ENCODE data around the gene FBXW9. TPM values are rescaled to one million over a fixed set of nuclear protein-coding genes. Genes with fewer than 3 reads are reported as not detected.
A peak's percentile ranks its signal among the peaks of the same experiment; 100 is the strongest.
"Not testable (repeated sequence)": the region's sequence is repeated elsewhere in the genome, so short reads cannot be mapped to it uniquely, and the experiment has no call there.

FBXW9 gene
- total and polyA plus RNA-seq, 7 experiments from 2014 or later = 2.5 to 8.6 (median 4.6) TPM

GRCh38 chr19:12681074-12681987, 15.1 kb downstream of the FBXW9 start, which contains the start of gene DHPS:
TSS of gene DHPS (minus strand) at chr19:12681880. CDS start at chr19:12681766, 114 bp downstream.
- Mint-ChIP-seq H3K36me3 (peaks cover 0 to 26% (median 18%) of the 10 kb centered on the region in 5 donors), H3K4me3 (peak within 1 kb of the TSS; percentile 92 to 99 (median 96)), H3K27ac (peak within 1 kb of the TSS; percentile 86 to 98 (median 94)), H3K9me3 (peaks cover 0 to 9% (median 0%) of the 10 kb centered on the region in 11 donors), H3K27me3 (no peaks in the 10 kb centered on the region), H3K4me1 (peaks cover 17 to 34% (median 26%) of the 10 kb centered on the region in 7 donors)
- ChIA-PET CTCF (interaction anchor here (0.7 to 0.9 kb wide), 3 partner anchors 9 to 41 kb away, joined by 3 read pairs; no protein-coding TSS in a partner anchor), POLR2A (interaction anchor here (0.6 to 3.3 kb wide), 23 partner anchors 9 to 1746 kb away, joined by 3 to 19 read pairs (median 4); partner anchors contain the start of genes FBXW9, GCDH, GET3 and MAN2B1)
- peak within 1 kb of the TSS; percentile 100 for H3K4me3 ChIP-seq (ENCODE audit: low read length)
- H3K27me3 ChIP-seq (ENCODE audit: control insufficient read depth in 2 of 2, insufficient read depth in 2 of 2, low read length in 2 of 2) = no peaks in the 10 kb centered on the region
- ATAC-seq (peak; percentile 85), DNase-seq (peak; percentile 58 to 95 (median 93))
- intact Hi-C loops (cut with micrococcal nuclease) = loop anchor here (1.0 to 10.0 kb wide), 11 partner anchors 12 to 1157 kb away; partner anchors contain the start of genes FBXW9 (in 2 of the 2), ZNF490 (in 2 of the 2), ZNF791 (in 2 of the 2) and ECSIT (in 1 of the 2)
- H3K36me3 ChIP-seq (ENCODE audit: control insufficient read depth in 2 of 3, insufficient read depth in 3 of 3, low read length in 3 of 3) = peaks cover 12 to 42% (median 19%) of the 10 kb centered on the region in 3 experiments
- peak within 1 kb of the TSS; percentile 95 for H3K27ac ChIP-seq (ENCODE audit: low read depth, low read length)
- H3K4me1 ChIP-seq (ENCODE audit: control insufficient read depth in 2 of 2, insufficient read depth in 2 of 2, low read length in 2 of 2) = peaks cover 6 to 19% of the 10 kb centered on the region in 2 donors
- no peaks in the 10 kb centered on the region for H3K9me3 ChIP-seq (ENCODE audit: control insufficient read depth in 2 of 3, low read length in 3 of 3)

- peaks cover 21 to 37% (median 28%) of the 10 kb centered on the region in 7 donors for H3K4me1 Mint-ChIP-seq
- peaks cover 0 to 9% (median 0%) of the 10 kb centered on the region in 11 donors for H3K9me3 Mint-ChIP-seq
- Histone ChIP-seq H3K4me3 (ENCODE audit: low read length) (no peak overlapping the region), H3K27me3 (ENCODE audit: control insufficient read depth in 2 of 2, insufficient read depth in 2 of 2, low read length in 2 of 2) (no peaks in the 10 kb centered on the region), H3K27ac (ENCODE audit: low read depth, low read length) (no peak overlapping the region), H3K4me1 (ENCODE audit: control insufficient read depth in 2 of 2, insufficient read depth in 2 of 2, low read length in 2 of 2) (peaks cover 6 to 22% of the 10 kb centered on the region in 2 donors), H3K36me3 (ENCODE audit: control insufficient read depth in 2 of 3, insufficient read depth in 3 of 3, low read length in 3 of 3) (peaks cover 18 to 55% (median 19%) of the 10 kb centered on the region in 3 experiments), H3K9me3 (ENCODE audit: control insufficient read depth in 2 of 3, low read length in 3 of 3) (no peaks in the 10 kb centered on the region)
- no peak for ATAC-seq
- no peaks in the 10 kb centered on the region for H3K27me3 Mint-ChIP-seq
- peaks cover 0 to 27% (median 20%) of the 10 kb centered on the region in 5 donors for H3K36me3 Mint-ChIP-seq
- peak overlapping the region in 5 of 9 donors; percentile 21 to 56 (median 49) for H3K27ac Mint-ChIP-seq
- DNase-seq = no peak
- intact Hi-C loops (cut with micrococcal nuclease) = loop anchor here (2.0 to 10.0 kb wide), 4 partner anchors 42 to 1155 kb away; partner anchors contain the start of genes ECSIT (in 1 of the 2), IER2 (in 1 of the 2), JUNB (in 1 of the 2) and STX10 (in 1 of the 2)
- POLR2A ChIA-PET = interaction anchor here (0.6 to 3.3 kb wide), 6 partner anchors 8 to 382 kb away, joined by 3 to 19 read pairs (median 6); partner anchors contain the start of genes FBXW9, ZNF490 and ZNF791
- peak overlapping the region; percentile 27 to 99 (median 66) for H3K4me3 Mint-ChIP-seq
- CTCF ChIA-PET = interaction anchor here (1.0 kb wide), 1 partner anchor 40 kb away, joined by 5 read pairs; no protein-coding TSS in a partner anchor
Measured at GRCh38 chr19:12680034-12680433, 16.4 kb downstream of the FBXW9 start.

DNA sequence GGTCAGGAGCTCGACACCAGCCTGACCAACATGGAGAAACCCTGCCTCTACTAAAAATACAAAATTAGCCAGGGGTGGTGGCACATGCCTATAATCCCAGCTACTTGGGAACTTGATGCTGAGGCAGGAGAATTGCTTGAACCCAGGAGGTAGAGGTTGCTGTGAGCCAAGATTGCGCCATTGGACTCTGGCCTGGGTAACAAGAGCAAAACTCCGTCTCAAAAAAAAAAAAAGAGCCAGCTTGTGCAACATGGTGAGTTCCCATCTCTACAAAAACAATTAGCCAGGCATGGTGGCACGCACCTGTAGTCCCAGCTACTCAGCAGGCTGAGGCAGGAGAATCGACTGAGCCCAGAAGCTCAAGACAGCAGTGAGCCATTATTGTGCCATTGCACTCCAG, 18.4 kb downstream of the FBXW9 start:
- peaks cover 18 to 74% (median 19%) of the 10 kb centered on the region in 3 experiments for H3K36me3 ChIP-seq (ENCODE audit: control insufficient read depth in 2 of 3, insufficient read depth in 3 of 3, low read length in 3 of 3)

GRCh38 chr19:12676928-12677327, 19.5 kb downstream of the FBXW9 start:
- H3K36me3 ChIP-seq (ENCODE audit: control insufficient read depth in 2 of 3, insufficient read depth in 3 of 3, low read length in 3 of 3) = peaks cover 18 to 86% (median 19%) of the 10 kb centered on the region in 3 experiments

More for the DNA sequence above, 18.4 kb downstream of the FBXW9 start:
- DNase-seq; H3K27me3 ChIP-seq (ENCODE audit: control insufficient read depth in 2 of 2, insufficient read depth in 2 of 2, low read length in 2 of 2); H3K9me3 Mint-ChIP-seq; H3K27ac Mint-ChIP-seq; ATAC-seq; H3K27me3 Mint-ChIP-seq; H3K4me3 Mint-ChIP-seq; H3K4me3 ChIP-seq (ENCODE audit: low read length); intact Hi-C loops (cut with micrococcal nuclease); H3K9me3 ChIP-seq (ENCODE audit: control insufficient read depth in 2 of 3, low read length in 3 of 3): not testable (repeated sequence)
- H3K4me1 ChIP-seq (ENCODE audit: control insufficient read depth in 2 of 2, insufficient read depth in 2 of 2, low read length in 2 of 2) = peaks cover 6 to 22% of the 10 kb centered on the region in 2 donors
- CTCF ChIA-PET = interaction anchor here (0.6 to 2.4 kb wide), 9 partner anchors 9 to 205 kb away, joined by 3 to 12 read pairs (median 4); a partner anchor contains a TSS
- POLR2A ChIA-PET = interaction anchor here (1.1 to 2.9 kb wide), 6 partner anchors 9 to 114 kb away, joined by 3 to 10 read pairs (median 6); partner anchors contain the start of genes FBXW9, JUNB, MAN2B1 and TNPO2
- peak overlapping the region; percentile 17 for H3K27ac ChIP-seq (ENCODE audit: low read depth, low read length)
- Mint-ChIP-seq H3K36me3 (peaks cover 0 to 34% (median 25%) of the 10 kb centered on the region in 5 donors), H3K4me1 (peaks cover 21 to 37% (median 30%) of the 10 kb centered on the region in 7 donors)

DNA sequence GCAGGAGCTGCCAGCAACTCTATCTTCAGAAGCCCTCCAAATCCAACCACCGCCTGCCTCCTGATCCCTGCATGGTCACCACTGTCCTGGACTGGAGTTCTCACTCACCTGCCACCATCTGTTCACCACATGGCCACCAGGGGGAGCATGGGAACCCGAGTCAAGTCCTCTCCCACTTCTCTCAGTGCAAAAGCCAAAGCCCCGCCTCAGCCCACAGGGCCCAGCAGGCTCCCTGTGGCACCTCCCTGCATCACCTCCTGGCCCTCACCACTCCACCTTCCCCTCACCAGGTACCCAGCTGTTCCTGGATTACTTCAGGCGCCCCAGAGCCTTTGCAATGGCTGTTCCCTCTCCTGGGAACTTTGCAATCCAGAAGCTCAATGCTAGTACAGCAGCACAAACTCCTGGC, 20.0 kb downstream of the FBXW9 start:
- H3K4me1 ChIP-seq (ENCODE audit: control insufficient read depth in 2 of 2, insufficient read depth in 2 of 2, low read length in 2 of 2) = peaks cover 6 to 22% of the 10 kb centered on the region in 2 donors
- intact Hi-C loops (cut with micrococcal nuclease) = loop anchor here in 1 of 2 donors (1.0 kb wide), 2 partner anchors 120 to 171 kb away; no protein-coding TSS in a partner anchor
- no peak overlapping the region for H3K27ac ChIP-seq (ENCODE audit: low read depth, low read length)
- no peaks in the 10 kb centered on the region for H3K27me3 Mint-ChIP-seq
- H3K4me3 Mint-ChIP-seq = no peak overlapping the region
- peak overlapping the region in 6 of 9 donors; percentile 22 to 79 (median 66) for H3K27ac Mint-ChIP-seq
- DNase-seq (peak; percentile 52 to 86 (median 75)), ATAC-seq (peak; percentile 63)
- no peak overlapping the region for H3K4me3 ChIP-seq (ENCODE audit: low read length)
- peaks cover 0 to 37% (median 30%) of the 10 kb centered on the region in 5 donors for H3K36me3 Mint-ChIP-seq
- H3K9me3 Mint-ChIP-seq = peaks cover 0 to 7% (median 0%) of the 10 kb centered on the region in 11 donors
- H3K36me3 ChIP-seq (ENCODE audit: control insufficient read depth in 2 of 3, insufficient read depth in 3 of 3, low read length in 3 of 3) = peaks cover 18 to 84% (median 19%) of the 10 kb centered on the region in 3 experiments
- peaks cover 27 to 41% (median 35%) of the 10 kb centered on the region in 7 donors for H3K4me1 Mint-ChIP-seq
- ChIA-PET POLR2A (interaction anchor here (0.5 to 2.9 kb wide), 5 partner anchors 10 to 274 kb away, joined by 3 to 8 read pairs (median 4); partner anchors contain the start of genes JUNB, MAN2B1 and WDR83), CTCF (interaction anchor here (0.7 to 2.4 kb wide), 6 partner anchors 12 to 475 kb away, joined by 3 to 12 read pairs (median 6); no protein-coding TSS in a partner anchor)
- no peaks in the 10 kb centered on the region for H3K27me3 ChIP-seq (ENCODE audit: control insufficient read depth in 2 of 2, insufficient read depth in 2 of 2, low read length in 2 of 2)
- no peaks in the 10 kb centered on the region for H3K9me3 ChIP-seq (ENCODE audit: control insufficient read depth in 2 of 3, low read length in 3 of 3)

More at GRCh38 chr19:12676928-12677327, 19.5 kb downstream of the FBXW9 start:
- Mint-ChIP-seq H3K9me3 (peaks cover 0 to 9% (median 0%) of the 10 kb centered on the region in 11 donors), H3K36me3 (peaks cover 0 to 36% (median 28%) of the 10 kb centered on the region in 5 donors), H3K4me3 (peak overlapping the region in 1 of 10 donors; percentile 48), H3K27ac (peak overlapping the region in 7 of 9 donors; percentile 22 to 86 (median 68)), H3K4me1 (peaks cover 26 to 42% (median 34%) of the 10 kb centered on the region in 7 donors), H3K27me3 (no peaks in the 10 kb centered on the region)
- DNase-seq (no peak), ATAC-seq (no peak)
- Histone ChIP-seq H3K9me3 (ENCODE audit: control insufficient read depth in 2 of 3, low read length in 3 of 3) (no peaks in the 10 kb centered on the region), H3K27me3 (ENCODE audit: control insufficient read depth in 2 of 2, insufficient read depth in 2 of 2, low read length in 2 of 2) (no peaks in the 10 kb centered on the region), H3K4me1 (ENCODE audit: control insufficient read depth in 2 of 2, insufficient read depth in 2 of 2, low read length in 2 of 2) (peaks cover 6 to 22% of the 10 kb centered on the region in 2 donors), H3K4me3 (ENCODE audit: low read length) (no peak overlapping the region), H3K27ac (ENCODE audit: low read depth, low read length) (no peak overlapping the region)
- intact Hi-C loops (cut with micrococcal nuclease) = loop anchor here in 1 of 2 donors (1.0 kb wide), 2 partner anchors 119 to 170 kb away; no protein-coding TSS in a partner anchor
- POLR2A ChIA-PET = interaction anchor here (0.8 to 2.9 kb wide), 7 partner anchors 8 to 115 kb away, joined by 3 to 10 read pairs (median 6); partner anchors contain the start of genes FBXW9, JUNB, MAN2B1 and TNPO2
- CTCF ChIA-PET = interaction anchor here (0.5 to 2.4 kb wide), 8 partner anchors 13 to 463 kb away, joined by 3 to 12 read pairs (median 6); no protein-coding TSS in a partner anchor

Data from naive thymus-derived CD4-positive, alpha-beta T cell (primary cell).